Measurements from ENCODE around the gene GAL3ST3.
"Not testable (repeated sequence)": the region's sequence is repeated elsewhere in the genome, so short reads cannot be mapped to it uniquely, and the experiment has no call there.

DNA sequence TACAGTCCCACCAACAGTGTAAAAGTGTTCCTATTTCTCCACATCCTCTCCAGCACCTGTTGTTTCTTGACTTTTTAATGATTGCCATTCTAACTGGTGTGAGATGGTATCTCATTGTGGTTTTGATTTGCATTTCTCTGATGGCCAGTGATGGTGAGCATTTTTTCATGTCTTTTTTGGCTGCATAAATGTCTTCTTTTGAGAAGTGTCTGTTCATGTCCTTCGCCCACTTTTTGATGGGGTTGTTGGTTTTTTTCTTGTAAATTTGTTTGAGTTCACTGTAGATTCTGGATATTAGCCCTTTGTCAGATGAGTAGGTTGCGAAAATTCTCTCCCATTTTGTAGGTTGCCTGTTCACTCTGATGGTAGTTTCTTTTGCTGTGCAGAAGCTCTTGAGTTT lies 43.2 kb upstream of the GAL3ST3 start:
- TF ChIP-seq CTCF, POLR2AphosphoS5, POLR2A (IDR thresholded peaks at IDR 0.05): not testable (repeated sequence)

Data from sigmoid colon (tissue), 4 donors.